ENCODE results near the gene OR6S1. TPM values are rescaled to one million over a fixed set of nuclear protein-coding genes. Genes with fewer than 3 reads are reported as not detected.
A peak's percentile ranks its signal among the peaks of the same experiment; 100 is the strongest.

The OR6S1 gene
- total and polyA plus RNA-seq, 2 experiments from 2014 or later, result not detected

GRCh38 chr14:20622816-20623291, 18.6 kb downstream of the OR6S1 start:
- peak overlapping the region; percentile 92 for H3K4me3 Mint-ChIP-seq
- Histone ChIP-seq H3K36me3 (ENCODE audit: insufficient read depth) (no peaks in the 10 kb centered on the region), H2AFZ (peak overlapping the region; percentile 98), H3K79me2 (replicated peaks; ENCODE audit: insufficient read depth) (no peaks in the 10 kb centered on the region), H3K4me3 (peak overlapping the region; percentile 81), H3K4me1 (ENCODE audit: insufficient read depth) (peaks cover 20% of the 10 kb centered on the region), H3F3A (replicated peaks; ENCODE audit: low read depth) (peaks cover 11% of the 10 kb centered on the region), H3K27ac (ENCODE audit: low read depth) (no peak overlapping the region), H3K27me3 (ENCODE audit: insufficient read depth) (peaks cover 52% of the 10 kb centered on the region), H3K4me2 (peak overlapping the region; percentile 88), H4K20me1 (replicated peaks; ENCODE audit: insufficient read depth) (no peaks in the 10 kb centered on the region), H3K9me2 (ENCODE audit: insufficient read depth) (no peaks in the 10 kb centered on the region)
- no peak overlapping the region for H3K27ac Mint-ChIP-seq
- peaks cover 3% of the 10 kb centered on the region; the same call in 2 of the 3 replicates for H3K36me3 Mint-ChIP-seq (ENCODE audit: low read depth)
- no peak; the same call in 2 of the 3 replicates for ATAC-seq
- TF ChIP-seq CREB1 (CRISPR knock-in tag; IDR thresholded peaks at IDR 0.05; ENCODE audit: low read depth) (no peak), STAT1 (IDR thresholded peaks at IDR 0.05; ENCODE audit: unreplicated experiment) (no peak), ETS1 (IDR thresholded peaks at IDR 0.05) (no peak), POLR2AphosphoS5 (IDR thresholded peaks at IDR 0.05; ENCODE audit: low read depth) (no peak), ZNF114 (CRISPR knock-in tag; IDR thresholded peaks at IDR 0.05) (no peak), NANOG (IDR thresholded peaks at IDR 0.05; ENCODE audit: borderline replicate concordance) (no peak)
- peaks cover 28% of the 10 kb centered on the region for H3K4me1 Mint-ChIP-seq
- DNase-seq (ENCODE audit: low spot score), result no peak
- H3K9me3 Mint-ChIP-seq, result peaks cover 5% of the 10 kb centered on the region
- peaks cover 50% of the 10 kb centered on the region for H3K27me3 Mint-ChIP-seq (ENCODE audit: insufficient read depth, low read depth, poor library complexity)

DNA sequence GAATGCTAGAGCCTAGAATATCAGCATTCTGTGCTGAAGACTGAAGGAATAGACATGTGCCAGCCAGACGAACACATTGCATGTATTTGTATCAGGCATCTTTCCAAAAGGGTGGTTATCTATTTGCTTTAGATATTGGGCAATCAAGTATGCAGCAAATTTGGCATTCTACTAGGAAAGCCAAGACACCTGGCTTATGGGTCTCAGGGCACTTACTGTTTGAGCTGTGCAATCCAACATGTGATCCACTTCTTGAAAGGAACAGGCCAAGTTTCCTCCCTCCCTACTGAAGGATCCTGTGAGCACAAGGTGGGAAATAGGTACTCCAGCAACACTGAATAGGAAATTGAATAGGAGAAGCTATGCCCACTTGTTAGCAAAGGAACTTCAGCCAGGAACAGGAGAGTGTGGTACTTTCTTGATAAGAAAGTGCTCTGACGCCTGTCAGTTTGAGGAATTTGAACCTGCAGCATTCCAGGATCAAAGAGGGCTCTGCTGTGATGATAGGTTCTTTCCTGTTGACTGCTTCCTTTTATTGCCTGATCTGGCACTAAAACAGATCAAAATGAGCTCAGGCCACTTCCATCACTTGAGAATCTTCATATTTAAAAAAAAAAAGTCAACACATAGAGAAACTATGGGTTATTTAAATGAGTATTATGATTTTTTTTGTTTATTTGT, 20.6 kb downstream of the OR6S1 start:
- Histone ChIP-seq H3F3A (replicated peaks; ENCODE audit: low read depth) (peaks cover 11% of the 10 kb centered on the region), H3K4me1 (ENCODE audit: insufficient read depth) (peaks cover 15% of the 10 kb centered on the region), H4K20me1 (replicated peaks; ENCODE audit: insufficient read depth) (no peaks in the 10 kb centered on the region), H3K79me2 (replicated peaks; ENCODE audit: insufficient read depth) (no peaks in the 10 kb centered on the region), H3K27ac (ENCODE audit: low read depth) (no peak overlapping the region), H3K9me2 (ENCODE audit: insufficient read depth) (no peaks in the 10 kb centered on the region), H3K36me3 (ENCODE audit: insufficient read depth) (no peaks in the 10 kb centered on the region), H3K27me3 (ENCODE audit: insufficient read depth) (peaks cover 33% of the 10 kb centered on the region), H3K4me3 (no peak overlapping the region), H3K4me2 (no peak overlapping the region), H2AFZ (no peak overlapping the region)
- DNase-seq (ENCODE audit: low spot score), result no peak
- Mint-ChIP-seq H3K9me3 (peaks cover 5% of the 10 kb centered on the region; the same call in 2 of the 3 replicates), H3K27me3 (ENCODE audit: insufficient read depth, low read depth, poor library complexity) (peaks cover 33% of the 10 kb centered on the region), H3K4me3 (no peak overlapping the region), H3K4me1 (peaks cover 14% of the 10 kb centered on the region), H3K27ac (no peak overlapping the region), H3K36me3 (ENCODE audit: low read depth) (peaks cover 3% of the 10 kb centered on the region; the same call in 2 of the 3 replicates)
- ATAC-seq, result no peak
- TF ChIP-seq NANOG (IDR thresholded peaks at IDR 0.05; ENCODE audit: borderline replicate concordance), result no peak
- TF ChIP-seq CTCF (conservative IDR thresholded peaks at IDR 0.05; ENCODE audit: low read depth in 2 of 2), result no peak
- TF ChIP-seq ZNF114 (CRISPR knock-in tag; IDR thresholded peaks at IDR 0.05), result no peak
- no peak for TF ChIP-seq EZH2phosphoT487 (IDR thresholded peaks at IDR 0.05; ENCODE audit: unreplicated experiment)
- no peak for TF ChIP-seq CREB1 (CRISPR knock-in tag; IDR thresholded peaks at IDR 0.05; ENCODE audit: low read depth)
- TF ChIP-seq EZH2 (IDR thresholded peaks at IDR 0.05; ENCODE audit: low read depth, unreplicated experiment), result no peak
- TF ChIP-seq, protein P1, sequence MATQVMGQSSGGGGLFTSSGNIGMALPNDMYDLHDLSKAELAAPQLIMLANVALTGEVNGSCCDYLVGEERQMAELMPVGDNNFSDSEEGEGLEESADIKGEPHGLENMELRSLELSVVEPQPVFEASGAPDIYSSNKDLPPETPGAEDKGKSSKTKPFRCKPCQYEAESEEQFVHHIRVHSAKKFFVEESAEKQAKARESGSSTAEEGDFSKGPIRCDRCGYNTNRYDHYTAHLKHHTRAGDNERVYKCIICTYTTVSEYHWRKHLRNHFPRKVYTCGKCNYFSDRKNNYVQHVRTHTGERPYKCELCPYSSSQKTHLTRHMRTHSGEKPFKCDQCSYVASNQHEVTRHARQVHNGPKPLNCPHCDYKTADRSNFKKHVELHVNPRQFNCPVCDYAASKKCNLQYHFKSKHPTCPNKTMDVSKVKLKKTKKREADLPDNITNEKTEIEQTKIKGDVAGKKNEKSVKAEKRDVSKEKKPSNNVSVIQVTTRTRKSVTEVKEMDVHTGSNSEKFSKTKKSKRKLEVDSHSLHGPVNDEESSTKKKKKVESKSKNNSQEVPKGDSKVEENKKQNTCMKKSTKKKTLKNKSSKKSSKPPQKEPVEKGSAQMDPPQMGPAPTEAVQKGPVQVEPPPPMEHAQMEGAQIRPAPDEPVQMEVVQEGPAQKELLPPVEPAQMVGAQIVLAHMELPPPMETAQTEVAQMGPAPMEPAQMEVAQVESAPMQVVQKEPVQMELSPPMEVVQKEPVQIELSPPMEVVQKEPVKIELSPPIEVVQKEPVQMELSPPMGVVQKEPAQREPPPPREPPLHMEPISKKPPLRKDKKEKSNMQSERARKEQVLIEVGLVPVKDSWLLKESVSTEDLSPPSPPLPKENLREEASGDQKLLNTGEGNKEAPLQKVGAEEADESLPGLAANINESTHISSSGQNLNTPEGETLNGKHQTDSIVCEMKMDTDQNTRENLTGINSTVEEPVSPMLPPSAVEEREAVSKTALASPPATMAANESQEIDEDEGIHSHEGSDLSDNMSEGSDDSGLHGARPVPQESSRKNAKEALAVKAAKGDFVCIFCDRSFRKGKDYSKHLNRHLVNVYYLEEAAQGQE (IDR thresholded peaks at IDR 0.05; ENCODE audit: unreplicated experiment), result no peak
- TF ChIP-seq POLR2AphosphoS5 (IDR thresholded peaks at IDR 0.05; ENCODE audit: low read depth), result no peak
- TF ChIP-seq STAT1 (IDR thresholded peaks at IDR 0.05; ENCODE audit: unreplicated experiment), result no peak
- no peak for TF ChIP-seq JUNB (IDR thresholded peaks at IDR 0.05; ENCODE audit: unreplicated experiment)
- TF ChIP-seq ETS1 (IDR thresholded peaks at IDR 0.05), result no peak
- TF ChIP-seq ZNF331 (CRISPR knock-in tag; IDR thresholded peaks at IDR 0.05; ENCODE audit: low read depth), result no peak
